OCI-LY1 (cell line): ENCODE measurements around the gene ZNF286A.

Experiments
- CTCF ChIP-seq: fragments of 200-600 bp; sonication (generic), shearing (Covaris generic); IDR thresholded peaks from 2 replicates; pipeline ENCODE4 v1.5.1; 2017; ENCODE audit warnings: mild to moderate bottlenecking, antibody characterized with exemption, low read length, moderate library complexity, mixed read lengths
- EZH2 ChIP-seq: fragments of 200-600 bp; sonication (generic), shearing (Covaris generic); IDR thresholded peaks from 2 replicates; pipeline ENCODE4 v1.8.0; 2017; ENCODE audit warnings: borderline replicate concordance, mixed run types, mild to moderate bottlenecking, antibody characterized with exemption, low read length, moderate library complexity, mixed read lengths

- no peak for TF ChIP-seq CTCF
- TF ChIP-seq EZH2 = no peak
Observed at GRCh38 chr17:15652960-15653359, 46.6 kb upstream of the ZNF286A start.
